ENCODE data around the gene LRMDA. TPM values are rescaled to one million over a fixed set of nuclear protein-coding genes. Genes with fewer than 3 reads are reported as not detected.

The LRMDA gene
- total and polyA plus RNA-seq, 10 of the 15 experiments (the other 5 are each of a cell fraction or from before 2014, with no cell fraction given): 0.07 to 0.54 (median 0.29) TPM; not detected in 4

DNA sequence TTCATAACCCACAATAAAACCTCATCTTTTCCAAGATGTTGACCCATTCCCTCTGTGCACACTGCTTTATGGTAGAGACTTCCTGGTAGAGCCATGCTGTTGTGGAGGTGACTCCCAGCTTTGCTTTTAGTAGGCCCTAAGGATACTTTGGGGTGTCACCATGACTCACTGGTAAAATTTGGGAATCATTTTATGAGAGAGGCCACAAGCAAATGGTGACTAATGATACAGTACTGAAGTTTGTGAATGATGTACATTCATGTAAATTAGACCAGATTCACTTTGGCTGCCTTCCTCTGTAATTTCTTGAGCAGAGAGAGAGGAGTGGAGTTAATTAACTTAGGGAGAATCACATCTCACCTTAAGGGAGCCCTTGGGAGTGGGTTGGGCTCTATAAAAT, 686.5 kb downstream of the LRMDA start:
- DNase-seq (ENCODE audit: low read depth, low spot score): no peak
- Histone ChIP-seq H3K4me2 (ENCODE audit: control insufficient read depth, insufficient read depth) (no peak overlapping the region), H3K27ac (ENCODE audit: control insufficient read depth, insufficient read depth) (no peak overlapping the region), H3K79me2 (ENCODE audit: control insufficient read depth, insufficient read depth, low read length) (no peaks in the 10 kb centered on the region), H3K27me3 (replicated peaks in 1 of 2; ENCODE audit: control insufficient read depth in 2 of 2, insufficient read depth in 2 of 2, low read length in 1 of 2) (no peaks in the 10 kb centered on the region), H3K4me3 (no peak overlapping the region), H3K4me1 (ENCODE audit: control insufficient read depth, insufficient read depth, low read length) (no peaks in the 10 kb centered on the region), H3K36me3 (ENCODE audit: control insufficient read depth in 2 of 2, insufficient read depth in 2 of 2, low read length in 1 of 2) (no peaks in the 10 kb centered on the region), H3K9me3 (replicated peaks; ENCODE audit: control insufficient read depth, insufficient read depth, low read length) (no peaks in the 10 kb centered on the region), H4K20me1 (ENCODE audit: control insufficient read depth, insufficient read depth) (no peaks in the 10 kb centered on the region), H2AFZ (ENCODE audit: control insufficient read depth, low read depth, low read length) (no peak overlapping the region), H3K9ac (ENCODE audit: control insufficient read depth, insufficient read depth, low read length) (no peak overlapping the region)
- no peak for ATAC-seq
- SMC1A ChIA-PET (ENCODE audit: uncharacterized antibody, unreplicated experiment): interaction anchor here (1.1 kb wide), 1 partner anchor 19 kb away, joined by 4 read pairs; no protein-coding TSS in a partner anchor
- TF ChIP-seq MXI1 (IDR thresholded peaks at IDR 0.05; ENCODE audit: low read depth, low read length) (no peak), TAF1 (IDR thresholded peaks at IDR 0.05; ENCODE audit: borderline replicate concordance, low read depth, low read length) (no peak), KAT2A (conservative IDR thresholded peaks at IDR 0.05; ENCODE audit: control insufficient read depth, low read depth, low read length) (no peak), HSF1 (IDR thresholded peaks at IDR 0.05; ENCODE audit: low read depth, low read length) (no peak), CREM (IDR thresholded peaks at IDR 0.05; ENCODE audit: low read depth) (no peak), EED (IDR thresholded peaks at IDR 0.05; ENCODE audit: low read depth) (no peak), ZBTB40 (IDR thresholded peaks at IDR 0.05; ENCODE audit: borderline replicate concordance) (no peak), POLR2AphosphoS2 (IDR thresholded peaks at IDR 0.05; ENCODE audit: low read depth, low read length) (no peak), IKZF2 (IDR thresholded peaks at IDR 0.05) (no peak), BRCA1 (IDR thresholded peaks at IDR 0.05; ENCODE audit: low read depth, low read length) (no peak)
- TF ChIP-seq, protein P1, sequence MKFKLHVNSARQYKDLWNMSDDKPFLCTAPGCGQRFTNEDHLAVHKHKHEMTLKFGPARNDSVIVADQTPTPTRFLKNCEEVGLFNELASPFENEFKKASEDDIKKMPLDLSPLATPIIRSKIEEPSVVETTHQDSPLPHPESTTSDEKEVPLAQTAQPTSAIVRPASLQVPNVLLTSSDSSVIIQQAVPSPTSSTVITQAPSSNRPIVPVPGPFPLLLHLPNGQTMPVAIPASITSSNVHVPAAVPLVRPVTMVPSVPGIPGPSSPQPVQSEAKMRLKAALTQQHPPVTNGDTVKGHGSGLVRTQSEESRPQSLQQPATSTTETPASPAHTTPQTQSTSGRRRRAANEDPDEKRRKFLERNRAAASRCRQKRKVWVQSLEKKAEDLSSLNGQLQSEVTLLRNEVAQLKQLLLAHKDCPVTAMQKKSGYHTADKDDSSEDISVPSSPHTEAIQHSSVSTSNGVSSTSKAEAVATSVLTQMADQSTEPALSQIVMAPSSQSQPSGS (IDR thresholded peaks at IDR 0.05; ENCODE audit: low read length): no peak
- CTCF ChIA-PET: no interaction called here
- POLR2A ChIA-PET: interaction anchor here (0.5 kb wide), 1 partner anchor 421 kb away, joined by 3 read pairs; no protein-coding TSS in a partner anchor
- FAIRE-seq: no peak
- RAD21 ChIA-PET (ENCODE audit: unreplicated experiment): no interaction called here
- BruUV-seq (replicated peaks): no TSS peak
- in situ Hi-C loops (cut with MboI): no loop called here
- intact Hi-C loops (cut with micrococcal nuclease; ENCODE audit: unreplicated experiment): no loop called here

All from GM12878 (cell line).